ENCODE results near the gene CACNA1C.
A peak's percentile ranks its signal among the peaks of the same experiment; 100 is the strongest.
"Not testable (repeated sequence)": the region's sequence is repeated elsewhere in the genome, so short reads cannot be mapped to it uniquely, and the experiment has no call there.

The CACNA1C gene

GRCh38 chr12:2239381-2239871 lies 186.6 kb downstream of the CACNA1C start:
- DNase-seq = no peak

- DNase-seq = no peak
Measured at GRCh38 chr12:2240390-2240789, 187.6 kb downstream of the CACNA1C start.

GRCh38 chr12:2240984-2241383 lies 188.2 kb downstream of the CACNA1C start:
- DNase-seq = no peak

GRCh38 chr12:2242216-2242615 lies 189.4 kb downstream of the CACNA1C start:
- DNase-seq = no peak

GRCh38 chr12:2242816-2243215 lies 190.0 kb downstream of the CACNA1C start:
- no peak for DNase-seq

- peak; percentile 4 for DNase-seq
Measured at GRCh38 chr12:2243275-2243674, 190.5 kb downstream of the CACNA1C start.

- DNase-seq = no peak
Measured at GRCh38 chr12:2244013-2244861, 191.4 kb downstream of the CACNA1C start.

GRCh38 chr12:2246358-2246757 lies 193.6 kb downstream of the CACNA1C start:
- DNase-seq = no peak

- DNase-seq = no peak
Measured at GRCh38 chr12:2247120-2247519, 194.3 kb downstream of the CACNA1C start.

- no peak for DNase-seq
Measured at GRCh38 chr12:2247596-2247995, 194.8 kb downstream of the CACNA1C start.

- no peak for DNase-seq
Measured at GRCh38 chr12:2248087-2248900, 195.5 kb downstream of the CACNA1C start.

- no peak for DNase-seq
Measured at GRCh38 chr12:2248901-2249381, 196.2 kb downstream of the CACNA1C start.

GRCh38 chr12:2250797-2251196 lies 198.0 kb downstream of the CACNA1C start:
- no peak for DNase-seq

GRCh38 chr12:2251526-2252209 lies 198.9 kb downstream of the CACNA1C start:
- DNase-seq = no peak

GRCh38 chr12:2255311-2255710 lies 202.5 kb downstream of the CACNA1C start:
- DNase-seq = no peak

- not testable (repeated sequence) for DNase-seq
Measured at GRCh38 chr12:2255731-2256130, 202.9 kb downstream of the CACNA1C start.

- DNase-seq = no peak
Measured at GRCh38 chr12:2256453-2256852, 203.7 kb downstream of the CACNA1C start.

- no peak for DNase-seq
Measured at GRCh38 chr12:2256915-2257314, 204.1 kb downstream of the CACNA1C start.

GRCh38 chr12:2258025-2258424 lies 205.2 kb downstream of the CACNA1C start:
- DNase-seq = no peak

- no peak for DNase-seq
Measured at GRCh38 chr12:2259369-2259768, 206.6 kb downstream of the CACNA1C start.

- DNase-seq = no peak
Measured at GRCh38 chr12:2260441-2260840, 207.7 kb downstream of the CACNA1C start.

GRCh38 chr12:2261708-2262107 lies 208.9 kb downstream of the CACNA1C start:
- DNase-seq = no peak

- no peak for DNase-seq
Measured at GRCh38 chr12:2262449-2262848, 209.7 kb downstream of the CACNA1C start.
